Middle frontal gyrus (tissue), 1 donor: ENCODE measurements around the gene SLC12A5.

ENCODE experiments used
- DNase-seq: peaks from one replicate; pipeline ENCODE4 v3.0.0-alpha.2; 2015; ENCODE audit warnings: low spot score; ENCODE audit errors: extremely low spot score

The SLC12A5 gene

GRCh38 chr20:46006022-46006705, 22.9 kb upstream of the SLC12A5 start:
- no peak for DNase-seq

- no peak for DNase-seq
Measured at GRCh38 chr20:46006964-46007363, 22.1 kb upstream of the SLC12A5 start.

- no peak for DNase-seq
Measured at GRCh38 chr20:46007671-46008070, 21.3 kb upstream of the SLC12A5 start.

- DNase-seq = no peak
Measured at GRCh38 chr20:46009816-46010215, 19.2 kb upstream of the SLC12A5 start.

- DNase-seq = no peak
Measured at GRCh38 chr20:46010491-46011391, 18.3 kb upstream of the SLC12A5 start.

GRCh38 chr20:46011631-46012482, 17.2 kb upstream of the SLC12A5 start:
- no peak for DNase-seq

GRCh38 chr20:46012921-46013320, 16.1 kb upstream of the SLC12A5 start:
- DNase-seq = no peak

GRCh38 chr20:46013322-46013828, 15.6 kb upstream of the SLC12A5 start:
- no peak for DNase-seq

- no peak for DNase-seq
Measured at GRCh38 chr20:46013829-46014516, 15.0 kb upstream of the SLC12A5 start.

- DNase-seq = no peak
Measured at GRCh38 chr20:46014517-46015396, 14.3 kb upstream of the SLC12A5 start.

GRCh38 chr20:46017272-46017671, 11.7 kb upstream of the SLC12A5 start:
- no peak for DNase-seq

- no peak for DNase-seq
Measured at GRCh38 chr20:46018112-46018511, 10.9 kb upstream of the SLC12A5 start.

- no peak for DNase-seq
Measured at GRCh38 chr20:46018611-46019010, 10.4 kb upstream of the SLC12A5 start.

- DNase-seq = no peak
Measured at GRCh38 chr20:46020555-46020954, 8.5 kb upstream of the SLC12A5 start.

GRCh38 chr20:46021361-46022359, 7.4 kb upstream of the SLC12A5 start:
- no peak for DNase-seq

- no peak for DNase-seq
Measured at GRCh38 chr20:46022411-46023147, 6.4 kb upstream of the SLC12A5 start.

GRCh38 chr20:46023148-46023484, 5.9 kb upstream of the SLC12A5 start:
- DNase-seq = no peak

- DNase-seq = no peak
Measured at GRCh38 chr20:46023999-46024398, 5.0 kb upstream of the SLC12A5 start.
